ENCODE data around the gene QPCTL.

QPCTL gene

DNA sequence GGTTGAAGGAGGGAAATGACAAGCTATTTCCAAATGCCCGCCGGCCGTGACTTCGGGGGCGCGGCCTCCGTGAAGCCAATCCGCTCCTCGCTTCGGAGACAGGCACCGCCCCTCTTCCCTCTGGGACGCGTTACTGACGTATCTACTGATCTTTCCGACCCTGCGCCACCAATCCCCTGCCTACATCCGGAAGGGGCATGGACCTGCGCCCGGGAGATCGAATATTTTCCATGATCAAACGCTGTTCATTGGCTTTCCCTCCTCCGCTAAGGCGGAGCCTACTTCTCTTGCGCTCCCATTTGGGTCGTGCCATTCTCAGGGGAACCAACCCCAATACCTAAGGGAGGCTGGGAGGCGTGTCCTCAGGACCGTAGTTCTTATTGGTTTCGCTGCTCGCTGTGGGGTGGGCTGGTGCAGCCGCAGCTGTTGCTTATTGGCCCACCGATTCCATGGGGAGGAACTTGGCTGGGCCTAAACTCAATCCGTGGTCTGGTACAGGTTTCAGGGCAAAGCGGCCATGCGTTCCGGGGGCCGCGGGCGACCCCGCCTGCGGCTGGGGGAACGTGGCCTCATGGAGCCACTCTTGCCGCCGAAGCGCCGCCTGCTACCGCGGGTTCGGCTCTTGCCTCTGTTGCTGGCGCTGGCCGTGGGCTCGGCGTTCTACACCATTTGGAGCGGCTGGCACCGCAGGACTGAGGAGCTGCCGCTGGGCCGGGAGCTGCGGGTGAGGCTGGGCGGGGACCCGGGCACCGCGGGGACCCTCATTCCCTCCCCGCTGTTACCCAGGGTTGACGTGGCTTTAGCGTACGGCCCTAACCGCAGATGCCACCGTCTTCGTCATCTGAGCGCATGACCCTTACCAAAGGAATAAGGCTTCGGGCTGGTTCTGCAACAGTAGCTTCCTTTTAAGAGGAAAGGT is at the start of gene QPCTL:
Gene QPCTL, plus strand, starts transcription at position 480 of the 919 bp plus-strand sequence. Its CDS starts 38 bp downstream, at position 518.
- DNase-seq (ENCODE audit: extremely low read depth in 1 of 2, low read depth in 1 of 2), result peak; percentile 88 to 96

GRCh38 chr19:45643024-45643926 is 49.2 kb upstream of the QPCTL start:
- DNase-seq (ENCODE audit: extremely low read depth in 1 of 2, low read depth in 1 of 2), result peak; percentile 72 to 82

- no peak for DNase-seq (ENCODE audit: extremely low read depth in 1 of 2, low read depth in 1 of 2)
Measured at GRCh38 chr19:45643927-45644771, 48.3 kb upstream of the QPCTL start.

DNA sequence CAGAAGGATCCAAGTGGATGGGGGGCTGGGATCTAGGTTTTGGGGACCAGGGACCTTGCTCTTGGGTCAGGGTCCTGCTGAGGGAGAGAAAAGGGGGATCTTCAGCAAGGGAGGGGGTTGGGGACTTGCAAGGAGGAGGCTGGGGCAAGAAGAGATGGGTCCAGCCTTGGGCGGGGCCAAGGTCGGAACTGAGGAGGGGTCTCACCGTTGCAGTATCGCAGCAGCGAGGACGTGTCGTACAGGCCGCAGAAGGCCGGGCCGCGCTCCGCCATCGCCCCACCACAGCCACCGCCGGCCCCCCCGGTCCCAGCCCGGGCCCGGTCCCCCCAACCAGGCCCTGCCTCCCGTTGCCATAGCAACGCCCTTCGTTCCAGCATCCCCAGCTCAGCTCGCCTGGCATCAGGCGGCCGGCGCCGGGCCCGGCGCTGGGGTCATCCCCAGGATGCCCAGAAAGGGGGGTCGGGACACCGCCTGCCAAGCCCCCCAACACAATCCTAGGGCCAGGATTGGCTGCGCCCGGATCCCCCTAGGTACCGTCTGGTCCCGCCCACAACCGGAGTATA is 47.3 kb upstream of the QPCTL start:
- DNase-seq (ENCODE audit: extremely low read depth in 1 of 2, low read depth in 1 of 2), result no peak

DNA sequence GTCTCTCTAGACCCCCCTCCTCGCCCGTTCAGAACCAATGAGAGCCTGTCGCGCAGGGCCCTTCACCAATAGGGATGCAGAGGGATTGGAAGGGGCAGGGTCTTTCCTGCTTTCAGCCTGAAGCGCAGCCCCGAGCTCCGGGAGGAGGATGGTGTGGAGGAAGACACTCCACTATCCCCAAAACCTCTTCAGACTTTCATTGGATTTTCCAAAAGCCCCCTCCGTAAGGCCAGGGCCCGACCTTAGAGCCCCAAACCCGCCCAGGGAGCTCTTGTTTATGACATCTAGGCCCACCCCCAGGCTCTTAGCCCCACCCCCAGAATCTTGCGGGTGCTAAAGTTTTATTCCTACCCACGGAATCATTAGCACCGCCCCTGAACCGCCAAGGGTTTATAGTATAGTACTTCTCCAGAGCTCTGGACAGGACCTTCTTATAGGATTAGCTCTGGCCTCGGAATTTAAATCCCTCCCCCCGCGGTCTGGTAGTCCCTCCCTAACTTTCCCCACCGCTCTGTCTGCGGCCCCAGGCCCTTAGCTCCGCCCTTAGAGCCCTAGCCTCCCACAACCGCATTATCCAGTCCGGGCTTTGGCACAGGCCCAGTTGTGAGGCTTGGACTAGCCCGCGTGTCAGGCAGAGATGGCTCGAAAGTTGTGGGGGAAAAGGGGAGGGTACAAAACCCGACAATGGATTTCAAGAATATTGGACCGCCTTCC is 46.7 kb upstream of the QPCTL start:
- peak in 1 of 2 donors; percentile 52 for DNase-seq (ENCODE audit: extremely low read depth in 1 of 2, low read depth in 1 of 2)

- DNase-seq (ENCODE audit: extremely low read depth in 1 of 2, low read depth in 1 of 2), result no peak
Measured at GRCh38 chr19:45646345-45646698, 46.1 kb upstream of the QPCTL start.

- DNase-seq (ENCODE audit: extremely low read depth in 1 of 2, low read depth in 1 of 2), result no peak
Measured at GRCh38 chr19:45650722-45651121, 41.7 kb upstream of the QPCTL start.

- no peak for DNase-seq (ENCODE audit: extremely low read depth in 1 of 2, low read depth in 1 of 2)
Measured at GRCh38 chr19:45653634-45654033, 38.8 kb upstream of the QPCTL start.

GRCh38 chr19:45655073-45655472 is 37.4 kb upstream of the QPCTL start:
- no peak for DNase-seq (ENCODE audit: extremely low read depth in 1 of 2, low read depth in 1 of 2)

GRCh38 chr19:45657520-45658167 is 34.8 kb upstream of the QPCTL start:
- no peak for DNase-seq (ENCODE audit: extremely low read depth in 1 of 2, low read depth in 1 of 2)

DNA sequence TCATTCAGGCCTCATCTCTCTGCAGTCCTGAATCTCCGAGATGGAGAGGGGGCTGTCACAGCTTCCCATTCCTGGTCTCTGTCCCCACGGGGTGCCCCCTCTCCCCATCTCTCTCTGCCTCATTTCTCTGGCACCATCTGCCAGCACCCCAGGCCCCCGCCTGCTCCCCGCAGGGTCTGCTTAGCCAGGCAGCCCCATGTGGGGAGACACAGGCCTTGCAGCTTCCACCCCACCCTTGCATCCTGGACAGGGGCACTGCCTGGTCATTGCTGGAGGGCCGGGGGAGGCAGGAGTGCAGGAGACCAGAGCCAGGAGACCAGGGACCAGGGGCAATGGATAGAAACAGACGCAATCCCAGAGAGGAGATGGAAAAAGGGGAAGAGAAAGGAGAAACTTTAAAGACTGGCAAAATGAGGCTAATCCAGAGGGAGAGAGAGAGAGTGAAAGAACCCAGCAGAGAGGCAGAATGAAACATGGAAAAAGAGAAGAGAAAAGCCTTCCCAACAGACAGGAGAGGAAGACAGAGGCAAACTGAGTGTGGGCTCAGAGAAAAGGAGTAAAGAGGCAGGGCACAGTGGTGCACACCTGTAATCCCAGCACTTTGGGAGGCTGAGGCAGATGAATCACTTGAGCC is 33.3 kb upstream of the QPCTL start:
- DNase-seq (ENCODE audit: extremely low read depth in 1 of 2, low read depth in 1 of 2), result no peak

DNA sequence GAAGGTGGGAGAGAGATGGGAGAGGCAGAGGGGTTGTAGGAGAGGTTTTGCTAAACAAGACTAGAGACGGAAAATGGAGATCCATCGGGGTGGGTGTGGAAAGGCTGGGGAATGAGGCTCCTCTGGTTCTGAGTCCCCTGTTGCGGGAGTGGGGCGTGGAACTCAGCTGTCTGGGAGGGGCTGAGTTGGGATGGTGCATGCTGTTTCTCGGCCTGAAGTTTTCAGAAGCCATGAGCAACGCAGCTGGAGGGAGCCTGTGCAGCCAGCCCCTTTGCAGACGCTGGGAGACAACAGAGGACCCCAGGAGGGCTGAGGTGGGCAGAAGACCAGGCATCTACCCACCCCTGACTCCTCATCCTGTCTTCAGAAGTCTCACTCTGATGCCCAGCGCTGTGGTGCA is 31.8 kb upstream of the QPCTL start:
- no peak for DNase-seq (ENCODE audit: extremely low read depth in 1 of 2, low read depth in 1 of 2)

DNA sequence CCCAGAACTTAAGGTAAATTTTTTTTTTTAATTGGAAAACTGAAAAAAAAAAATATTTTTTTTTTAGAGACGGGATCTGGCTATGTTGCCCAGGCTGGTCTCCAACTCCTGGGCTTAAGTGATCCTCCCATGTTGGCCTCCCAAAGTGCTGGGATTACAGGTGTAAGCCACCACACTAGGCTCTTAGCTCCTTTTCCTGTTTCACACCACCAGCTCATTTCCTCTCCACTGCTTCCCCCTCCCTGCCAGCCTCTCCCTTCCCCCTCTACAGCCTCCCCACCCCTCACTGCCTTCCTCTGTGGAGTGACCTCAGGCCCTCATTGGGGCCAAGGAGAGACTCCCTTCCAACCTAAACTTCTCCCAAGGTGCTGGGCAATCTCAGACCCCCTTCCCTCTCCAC is 28.7 kb upstream of the QPCTL start:
- DNase-seq (ENCODE audit: extremely low read depth in 1 of 2, low read depth in 1 of 2), result no peak

DNA sequence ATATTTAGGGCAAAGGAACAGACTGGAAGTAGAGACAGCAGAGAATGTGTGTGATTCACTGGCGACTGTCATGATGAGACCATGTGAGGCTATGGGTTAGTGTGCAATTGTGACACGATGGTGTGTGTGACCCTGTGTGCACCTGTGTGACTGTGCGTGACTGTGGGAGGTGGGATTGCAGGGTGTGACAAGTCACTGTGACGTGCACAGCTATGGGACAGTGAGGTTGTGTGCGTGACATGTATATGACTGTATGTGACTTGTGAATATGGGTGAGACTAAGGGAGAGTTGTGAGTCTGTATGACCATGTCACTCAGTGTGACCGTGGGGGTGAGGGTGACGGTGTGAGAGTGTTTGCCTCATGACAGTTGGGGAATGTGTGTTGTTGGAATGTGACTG is 27.9 kb upstream of the QPCTL start:
- no peak for DNase-seq (ENCODE audit: extremely low read depth in 1 of 2, low read depth in 1 of 2)

DNA sequence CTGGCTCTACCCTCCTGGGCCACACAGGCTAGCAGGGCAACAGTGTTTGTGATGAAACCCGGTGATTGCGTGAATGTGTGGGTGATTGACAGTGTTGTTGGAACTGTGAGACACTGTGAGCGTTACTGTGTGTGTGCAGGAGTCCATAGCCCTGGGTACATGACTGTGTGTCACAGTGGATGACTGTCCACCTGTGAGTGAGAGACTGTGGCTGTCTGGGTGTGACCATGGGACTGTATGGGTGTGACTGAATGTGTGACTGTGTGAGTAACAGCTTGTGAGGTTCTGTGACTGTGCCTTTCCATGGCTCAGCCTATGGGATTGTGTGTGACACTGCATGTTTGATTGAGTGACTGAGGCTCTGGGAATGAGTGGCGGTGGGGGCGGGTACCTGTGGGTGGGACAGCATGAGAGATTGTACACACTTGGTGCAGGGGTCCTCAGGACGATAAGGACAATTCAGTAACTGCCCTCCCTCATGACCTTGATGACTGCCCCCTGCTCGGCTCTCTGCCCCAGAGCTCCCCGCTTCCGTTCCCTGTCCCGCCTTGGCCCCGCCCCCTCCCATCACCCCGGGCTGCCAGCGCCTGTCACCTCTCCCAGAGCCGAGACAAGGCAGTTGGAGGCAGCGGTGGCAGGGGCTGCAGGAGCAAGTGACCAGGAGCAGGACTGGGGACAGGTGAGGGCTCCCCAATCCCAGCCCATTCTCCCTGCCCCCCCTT is 24.7 kb upstream of the QPCTL start, which contains the start of gene GIPR:
Gene GIPR, plus strand, starts transcription at position 602 of the 722 bp plus-strand sequence. CDS start 1,300 bp downstream, outside the sequence.
- DNase-seq (ENCODE audit: extremely low read depth in 1 of 2, low read depth in 1 of 2), result peak in 1 of 2 donors; percentile 44

- no peak for DNase-seq (ENCODE audit: extremely low read depth in 1 of 2, low read depth in 1 of 2)
Measured at GRCh38 chr19:45668342-45668871, 24.1 kb upstream of the QPCTL start.

DNA sequence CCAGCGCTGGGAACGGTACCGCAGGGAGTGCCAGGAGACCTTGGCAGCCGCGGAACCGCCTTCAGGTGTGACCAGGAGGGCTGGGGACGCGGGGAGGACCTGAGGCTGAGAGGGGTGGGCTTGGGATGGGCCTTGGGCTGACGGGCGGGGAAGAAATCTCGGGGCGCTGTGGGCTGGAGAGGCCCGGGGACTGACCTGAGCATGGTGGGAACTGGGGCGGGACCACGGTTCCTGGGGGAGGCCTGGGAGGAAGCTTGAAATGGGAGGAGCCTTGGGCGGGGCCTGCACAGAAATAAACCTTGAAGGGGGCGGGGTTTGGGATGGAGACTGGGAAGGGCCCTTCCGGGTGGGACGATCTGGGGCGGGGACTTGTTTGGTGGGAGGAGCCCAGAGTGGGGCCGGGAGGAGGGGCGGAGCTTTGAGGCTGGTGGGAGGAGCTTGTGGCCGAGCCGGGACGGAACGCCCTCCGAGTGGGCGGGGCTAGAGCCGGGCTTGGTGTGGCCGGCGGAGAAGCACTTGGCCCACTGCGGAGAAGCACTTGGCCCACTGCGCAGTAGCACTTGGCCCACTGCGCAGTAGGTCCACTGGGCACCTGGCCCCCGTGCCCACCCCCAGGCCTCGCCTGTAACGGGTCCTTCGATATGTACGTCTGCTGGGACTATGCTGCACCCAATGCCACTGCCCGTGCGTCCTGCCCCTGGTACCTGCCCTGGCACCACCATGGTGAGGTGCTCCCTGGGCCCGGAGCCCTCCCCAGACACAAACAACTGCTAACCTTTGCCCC is 21.6 kb upstream of the QPCTL start:
- peak in 1 of 2 donors; percentile 37 for DNase-seq (ENCODE audit: extremely low read depth in 1 of 2, low read depth in 1 of 2)
